IPS-18a (cell line): ENCODE results near the gene KAT2A.

Experiments used
- H3K27ac ChIP-seq: one replicate; pipeline ENCODE4 v1.5.1; 2013; ENCODE audit warnings: low read length
- H3K27me3 ChIP-seq: one replicate; pipeline ENCODE4 v1.6.1; 2013; ENCODE audit warnings: mild to moderate bottlenecking, low read length; ENCODE audit not compliant: control insufficient read depth, insufficient read depth
- H3K36me3 ChIP-seq: one replicate; pipeline ENCODE4 v1.6.1; 2013; ENCODE audit warnings: low read depth, low read length; ENCODE audit not compliant: control insufficient read depth
- H3K4me1 ChIP-seq: one replicate; pipeline ENCODE4 v1.6.1; 2013; ENCODE audit warnings: low read depth, low read length; ENCODE audit not compliant: control insufficient read depth
- H3K4me3 ChIP-seq: one replicate; pipeline ENCODE4 v1.5.1; 2013; ENCODE audit warnings: low read length
- H3K9ac ChIP-seq: one replicate; pipeline ENCODE4 v1.6.1; 2013; ENCODE audit warnings: mild to moderate bottlenecking, low read length, moderate library complexity
- H3K9me3 ChIP-seq: one replicate; pipeline ENCODE4 v1.6.1; 2013; ENCODE audit warnings: low read depth, low read length; ENCODE audit not compliant: control insufficient read depth

Gene KAT2A

DNA sequence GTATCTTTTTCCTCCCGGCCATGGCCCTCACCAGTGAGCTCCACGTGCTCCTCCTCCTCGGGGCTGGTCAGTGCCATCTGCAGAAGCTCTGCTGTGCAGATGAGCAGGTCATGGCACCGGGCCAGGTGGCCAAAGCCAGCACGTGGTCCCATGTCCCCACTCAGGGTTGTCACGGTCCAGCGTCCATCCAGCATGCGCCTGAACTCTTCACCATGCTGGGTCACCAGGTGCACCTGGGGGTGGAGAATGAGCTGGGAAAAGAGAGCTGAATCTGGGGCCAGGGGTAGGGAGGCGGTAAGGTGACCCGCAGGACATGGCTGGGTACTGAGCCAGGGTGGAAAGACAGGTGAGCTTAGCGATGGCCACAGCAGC, 9.9 kb downstream of the KAT2A start:
- H3K36me3 ChIP-seq: peaks cover 9% of the 10 kb centered on the region
- no peaks in the 10 kb centered on the region for H3K27me3 ChIP-seq
- H3K9ac ChIP-seq: no peak overlapping the region
- no peaks in the 10 kb centered on the region for H3K9me3 ChIP-seq
- peaks cover 6% of the 10 kb centered on the region for H3K4me1 ChIP-seq
- H3K27ac ChIP-seq: no peak overlapping the region
- H3K4me3 ChIP-seq: no peak overlapping the region

DNA sequence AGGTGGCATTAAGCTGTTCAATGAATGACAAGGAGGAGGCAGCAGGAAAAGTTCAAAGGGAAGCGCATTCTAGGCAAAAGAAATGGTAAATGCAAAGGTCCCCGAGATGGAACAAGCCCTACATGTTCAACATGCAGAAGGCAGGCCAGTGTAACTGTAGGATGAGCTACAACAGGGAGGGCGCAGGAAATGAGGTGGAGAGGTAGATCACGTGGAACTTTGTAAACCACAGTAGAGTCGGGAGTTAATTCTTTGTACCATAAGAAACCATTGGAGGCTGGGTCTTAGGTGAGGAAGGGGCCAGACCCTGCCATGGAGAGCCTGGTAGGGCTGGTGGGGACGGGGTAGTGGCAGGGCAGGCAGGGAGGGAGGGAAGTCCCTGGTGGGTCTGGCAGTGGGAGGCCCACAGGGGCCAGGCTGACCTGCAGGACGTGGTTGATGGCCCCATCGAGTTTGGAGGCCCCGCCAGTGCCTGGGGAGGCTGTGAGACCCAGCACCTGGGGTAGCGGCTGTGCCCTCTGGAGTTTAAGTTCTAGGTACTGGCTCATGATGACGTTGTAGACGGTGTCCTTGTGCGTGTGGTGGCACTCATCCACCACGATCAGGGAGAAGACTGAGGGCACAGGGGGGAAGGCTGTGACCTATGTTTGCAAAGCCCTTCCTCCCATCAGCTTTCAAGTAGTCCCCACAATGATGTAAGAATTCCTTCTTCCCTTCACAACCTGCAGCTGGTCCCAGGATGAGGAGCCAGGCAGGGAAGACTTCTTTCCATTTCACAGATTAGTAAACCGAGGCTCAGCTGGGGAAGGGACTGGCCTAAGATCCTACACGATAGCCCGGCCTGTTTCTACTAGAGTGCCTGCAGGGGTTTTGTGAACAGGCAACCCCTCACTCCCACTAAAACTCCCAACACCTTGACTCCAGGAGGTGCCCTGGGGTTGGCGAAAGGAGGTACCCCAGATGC, 10.6 kb downstream of the KAT2A start:
- Histone ChIP-seq H3K4me3 (no peak overlapping the region), H3K9me3 (no peaks in the 10 kb centered on the region), H3K9ac (no peak overlapping the region), H3K27me3 (no peaks in the 10 kb centered on the region), H3K36me3 (peaks cover 7% of the 10 kb centered on the region), H3K4me1 (peaks cover 6% of the 10 kb centered on the region), H3K27ac (no peak overlapping the region)

DNA sequence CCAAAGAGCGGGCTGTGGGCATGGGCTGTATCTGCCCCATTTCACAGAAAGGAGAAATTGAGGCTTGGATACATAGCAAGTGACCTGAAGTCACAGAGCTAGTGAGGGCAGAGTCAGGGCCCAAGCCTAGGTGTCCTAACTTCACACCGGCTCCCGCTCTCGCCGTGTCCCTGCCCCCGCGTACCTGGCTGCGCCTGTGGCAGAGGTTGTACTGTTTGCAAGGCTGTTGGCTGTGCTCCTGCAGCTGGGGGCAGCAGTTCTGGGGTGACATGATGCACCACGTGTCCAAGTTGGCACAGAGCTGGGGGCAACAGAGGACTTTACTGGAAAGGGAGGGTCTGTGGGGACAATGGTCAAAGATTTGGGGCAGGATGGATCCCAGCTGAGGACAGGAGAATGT, 12.1 kb downstream of the KAT2A start:
- Histone ChIP-seq H3K4me3 (no peak overlapping the region), H3K27ac (no peak overlapping the region), H3K4me1 (peaks cover 6% of the 10 kb centered on the region), H3K9ac (no peak overlapping the region), H3K27me3 (no peaks in the 10 kb centered on the region), H3K36me3 (peaks cover 4% of the 10 kb centered on the region), H3K9me3 (no peaks in the 10 kb centered on the region)

DNA sequence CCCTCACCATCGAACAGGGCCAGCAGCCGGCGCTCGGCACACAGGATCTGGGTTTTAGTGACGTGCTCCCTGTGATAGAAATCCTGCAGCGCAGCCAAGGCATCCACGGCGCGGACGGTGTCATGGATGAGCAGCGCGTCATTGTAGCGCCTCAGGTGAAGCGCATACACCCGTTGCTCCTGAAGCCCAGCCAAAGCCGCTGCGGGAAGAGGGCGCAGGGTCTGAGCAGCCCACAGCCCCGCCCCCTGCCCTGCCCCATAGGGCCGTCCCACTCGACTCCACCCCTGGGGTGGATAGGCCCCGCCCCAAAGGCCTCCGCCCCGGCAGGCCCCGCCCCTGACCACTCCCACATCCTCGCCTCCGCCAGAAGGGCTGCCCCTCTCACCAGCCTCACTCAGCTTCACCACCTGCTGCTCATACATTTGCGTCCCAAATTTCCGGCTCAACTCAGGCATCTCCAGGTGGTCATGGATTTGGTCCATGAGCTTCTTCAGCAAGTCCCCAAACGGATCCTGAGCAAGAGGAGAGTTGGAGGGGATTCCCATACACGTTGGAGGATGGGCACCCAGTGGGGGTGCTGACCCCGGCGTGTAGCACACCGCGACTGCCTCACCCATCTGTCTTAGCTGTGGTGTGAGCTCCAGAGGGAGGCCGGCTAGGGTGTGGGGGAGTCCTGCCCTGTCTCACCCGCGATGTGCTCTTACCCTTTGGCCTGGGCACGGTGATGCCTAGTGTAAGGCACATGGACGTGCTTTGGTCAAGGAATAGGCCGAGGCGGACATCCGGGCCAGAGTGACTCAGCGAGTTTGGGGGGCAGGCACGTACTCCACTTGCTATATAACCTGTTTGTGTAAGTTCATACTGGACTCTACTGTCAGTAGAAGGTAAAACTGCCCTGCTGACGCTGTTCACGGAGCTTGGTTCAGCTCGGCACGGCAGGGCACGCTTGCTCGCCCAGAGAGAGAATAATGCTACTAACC, 13.3 kb downstream of the KAT2A start:
- no peak overlapping the region for H3K27ac ChIP-seq
- H3K9ac ChIP-seq: peak overlapping the region; percentile 1
- peaks cover 6% of the 10 kb centered on the region for H3K4me1 ChIP-seq
- no peaks in the 10 kb centered on the region for H3K27me3 ChIP-seq
- H3K9me3 ChIP-seq: no peaks in the 10 kb centered on the region
- H3K36me3 ChIP-seq: no peaks in the 10 kb centered on the region
- H3K4me3 ChIP-seq: peak overlapping the region; percentile 59

DNA sequence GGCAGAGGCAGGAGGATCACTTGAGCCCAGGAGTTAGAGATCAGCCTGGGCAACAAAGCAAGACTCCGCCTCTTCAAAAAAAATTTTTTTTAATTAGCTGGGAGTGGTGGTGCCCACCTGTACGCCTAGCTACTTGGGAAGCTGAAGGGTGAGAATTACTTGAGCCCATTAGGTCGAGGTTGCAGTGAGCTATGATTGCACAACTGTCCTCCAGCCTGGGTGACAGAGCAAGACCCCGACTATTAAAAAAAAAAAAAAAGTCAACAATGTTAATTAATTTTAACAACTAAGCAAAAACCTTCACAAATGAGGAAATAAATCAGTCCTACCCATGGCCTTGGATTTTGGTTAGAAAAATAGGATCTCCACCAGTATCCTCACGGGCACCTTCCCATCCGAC, 14.0 kb downstream of the KAT2A start:
- Histone ChIP-seq H3K9me3 (no peaks in the 10 kb centered on the region), H3K36me3 (no peaks in the 10 kb centered on the region), H3K4me3 (peak overlapping the region; percentile 59), H3K9ac (no peak overlapping the region), H3K27ac (no peak overlapping the region), H3K4me1 (peaks cover 6% of the 10 kb centered on the region), H3K27me3 (no peaks in the 10 kb centered on the region)

DNA sequence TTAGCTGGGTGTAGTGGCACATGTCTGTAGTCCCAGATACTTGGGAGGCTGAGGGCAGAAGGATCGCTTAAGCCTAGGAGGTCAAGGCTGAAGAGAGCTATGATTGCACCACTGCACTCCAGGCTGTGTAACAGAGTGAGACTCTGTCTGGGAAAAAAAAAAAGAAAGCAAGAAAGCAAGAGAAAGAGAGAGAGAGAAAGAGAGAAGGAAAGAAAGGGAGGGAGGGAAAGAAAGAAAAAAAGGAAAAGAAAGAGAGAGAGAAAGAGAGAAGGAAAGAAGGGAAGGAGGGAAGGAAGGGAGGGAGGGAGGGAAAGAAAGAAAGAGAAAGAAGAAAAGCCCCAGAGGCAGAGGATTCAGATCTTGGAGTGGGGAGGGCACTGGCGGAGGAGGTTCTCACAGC, 15.2 kb downstream of the KAT2A start:
- Histone ChIP-seq H3K27me3 (no peaks in the 10 kb centered on the region), H3K36me3 (no peaks in the 10 kb centered on the region), H3K9me3 (no peaks in the 10 kb centered on the region), H3K4me3 (no peak overlapping the region), H3K9ac (no peak overlapping the region), H3K4me1 (peaks cover 6% of the 10 kb centered on the region), H3K27ac (no peak overlapping the region)

DNA sequence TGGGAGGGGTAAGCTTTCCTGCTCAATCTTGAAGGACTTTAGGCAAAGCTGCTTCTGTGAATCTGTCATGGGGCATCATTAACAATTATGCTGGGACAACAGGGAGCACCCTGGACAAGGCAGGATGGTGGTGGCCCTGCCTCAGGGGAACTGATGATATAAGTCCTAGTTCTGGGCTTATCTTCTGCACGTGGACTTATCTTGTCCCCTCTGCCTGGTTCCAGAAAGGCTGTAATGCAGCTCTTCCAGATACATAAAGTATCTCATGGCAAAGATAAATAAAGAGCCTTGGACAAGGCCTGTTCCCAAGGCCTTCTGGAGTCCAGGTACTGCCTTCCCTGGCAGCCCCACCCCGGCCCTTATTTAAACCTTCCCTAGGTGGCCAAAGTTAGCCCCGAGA, 16.9 kb downstream of the KAT2A start:
- Histone ChIP-seq H3K4me3 (no peak overlapping the region), H3K36me3 (no peaks in the 10 kb centered on the region), H3K4me1 (peaks cover 6% of the 10 kb centered on the region), H3K9ac (no peak overlapping the region), H3K9me3 (no peaks in the 10 kb centered on the region), H3K27me3 (no peaks in the 10 kb centered on the region), H3K27ac (no peak overlapping the region)

DNA sequence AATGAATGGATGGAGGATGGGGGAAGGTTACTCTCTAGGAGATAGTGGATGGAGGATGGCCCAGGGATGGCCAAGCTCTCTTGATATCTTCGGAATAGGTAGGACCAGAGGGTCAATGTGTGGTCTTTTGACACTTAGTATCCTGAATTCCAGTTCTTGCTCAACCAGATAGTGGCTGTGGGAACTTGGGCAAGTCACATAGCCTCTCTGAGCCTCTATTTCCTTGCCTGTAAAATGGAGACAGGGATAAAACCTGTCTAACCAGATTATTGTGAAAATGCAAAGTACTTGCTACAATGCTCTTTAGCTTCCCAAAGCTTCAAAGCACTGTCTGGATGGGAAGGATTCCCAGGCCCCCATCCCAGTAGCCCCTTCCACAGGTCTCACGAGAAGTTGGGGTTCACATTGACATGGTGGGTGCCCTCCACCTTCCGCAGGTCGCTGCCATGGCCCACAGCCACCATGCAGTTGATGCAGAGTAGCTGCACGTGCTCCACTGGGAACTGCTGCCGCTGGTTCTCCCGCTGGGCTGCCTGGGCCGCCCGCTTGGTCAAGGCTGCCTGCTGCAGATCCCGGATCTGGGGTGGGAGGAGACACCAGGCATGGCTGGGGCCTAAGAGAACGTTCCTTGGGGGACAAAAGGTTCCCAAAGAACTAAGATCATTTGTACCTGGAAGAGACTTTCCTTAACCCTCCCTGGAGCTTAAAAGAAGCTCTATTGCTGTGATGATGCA, 17.8 kb downstream of the KAT2A start:
- Histone ChIP-seq H3K4me1 (peaks cover 12% of the 10 kb centered on the region), H3K9me3 (no peaks in the 10 kb centered on the region), H3K36me3 (no peaks in the 10 kb centered on the region), H3K4me3 (no peak overlapping the region), H3K9ac (no peak overlapping the region), H3K27me3 (no peaks in the 10 kb centered on the region), H3K27ac (no peak overlapping the region)

DNA sequence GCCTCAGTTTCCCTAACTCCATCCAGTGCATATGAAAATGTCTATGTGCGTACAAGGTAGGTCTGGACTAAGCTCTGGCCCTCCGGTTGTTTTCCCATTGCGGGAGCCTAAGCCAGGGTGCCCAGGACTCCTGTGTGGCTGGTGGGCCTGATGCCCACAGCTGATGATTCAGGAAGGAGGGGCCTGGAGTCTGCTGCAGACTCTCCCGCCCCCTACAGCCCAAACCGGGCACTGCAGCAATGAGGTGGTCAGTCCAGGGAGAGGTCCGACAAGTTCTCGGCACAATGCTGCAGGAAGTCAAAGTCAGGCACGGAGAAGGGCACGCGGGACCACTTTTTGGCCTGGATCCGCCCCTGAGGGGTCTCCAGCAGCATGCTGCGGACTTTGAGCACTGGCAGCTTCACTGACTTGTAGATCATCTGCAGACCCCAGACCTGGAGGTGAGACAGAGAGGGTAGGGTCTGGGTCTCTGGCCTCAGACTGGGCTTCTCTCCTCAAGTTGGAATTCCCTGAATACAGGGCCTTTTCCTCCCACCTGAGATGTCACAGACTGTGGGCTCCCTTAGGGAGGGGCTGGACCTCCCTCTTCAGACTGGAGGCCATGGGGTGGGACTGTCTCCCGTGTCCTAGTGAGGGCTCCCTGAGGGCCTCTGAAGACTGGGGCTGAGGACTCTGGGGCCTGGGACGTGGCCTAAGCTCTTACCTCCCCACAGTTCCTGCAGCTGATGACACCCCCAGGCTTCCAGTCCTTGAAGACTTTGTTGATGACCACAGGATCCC, 19.5 kb downstream of the KAT2A start:
- Histone ChIP-seq H3K36me3 (no peaks in the 10 kb centered on the region), H3K4me1 (peaks cover 14% of the 10 kb centered on the region), H3K27me3 (peaks cover 15% of the 10 kb centered on the region), H3K9ac (no peak overlapping the region), H3K27ac (no peak overlapping the region), H3K4me3 (no peak overlapping the region), H3K9me3 (no peaks in the 10 kb centered on the region)

DNA sequence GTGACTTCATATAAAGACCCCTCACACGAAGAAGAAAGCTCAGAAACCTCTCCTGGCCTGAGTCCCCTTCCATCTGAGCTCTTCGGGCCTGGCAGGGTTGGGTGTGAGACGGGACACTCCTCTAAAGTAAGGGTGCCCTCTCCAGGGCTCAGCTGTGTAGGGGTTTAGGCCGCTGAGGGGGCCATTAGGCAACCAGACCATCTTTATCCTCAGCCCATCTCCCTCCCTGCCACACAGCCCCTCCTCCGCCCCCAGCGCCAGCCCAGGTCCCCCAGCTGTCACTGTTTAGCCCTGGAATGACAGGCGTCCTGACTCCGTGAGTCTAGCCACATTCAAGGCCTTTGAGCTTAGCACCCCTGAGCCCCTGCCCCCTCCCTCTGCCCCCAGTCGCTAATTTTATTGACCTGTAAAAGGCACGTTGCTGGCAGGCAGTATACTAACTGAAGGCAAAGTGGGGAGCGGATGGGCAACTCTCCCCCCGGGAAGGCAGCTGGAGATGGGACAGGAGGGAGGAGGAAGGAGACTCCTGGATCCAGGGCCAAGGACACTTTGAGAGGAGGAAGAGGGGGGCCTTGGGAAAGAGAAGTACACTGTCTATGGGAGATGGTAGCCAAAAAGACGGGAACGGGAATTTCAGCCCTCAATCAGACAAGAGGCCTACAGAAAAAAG, 22.3 kb downstream of the KAT2A start:
- H3K4me3 ChIP-seq: peak overlapping the region; percentile 30
- no peak overlapping the region for H3K27ac ChIP-seq
- H3K27me3 ChIP-seq: peaks cover 21% of the 10 kb centered on the region
- H3K4me1 ChIP-seq: peaks cover 14% of the 10 kb centered on the region
- H3K9me3 ChIP-seq: no peaks in the 10 kb centered on the region
- H3K36me3 ChIP-seq: no peaks in the 10 kb centered on the region
- H3K9ac ChIP-seq: no peak overlapping the region
